ENCODE data around the gene METTL15.
"Not testable (repeated sequence)": the region's sequence is repeated elsewhere in the genome, so short reads cannot be mapped to it uniquely, and the experiment has no call there.

METTL15 gene

DNA sequence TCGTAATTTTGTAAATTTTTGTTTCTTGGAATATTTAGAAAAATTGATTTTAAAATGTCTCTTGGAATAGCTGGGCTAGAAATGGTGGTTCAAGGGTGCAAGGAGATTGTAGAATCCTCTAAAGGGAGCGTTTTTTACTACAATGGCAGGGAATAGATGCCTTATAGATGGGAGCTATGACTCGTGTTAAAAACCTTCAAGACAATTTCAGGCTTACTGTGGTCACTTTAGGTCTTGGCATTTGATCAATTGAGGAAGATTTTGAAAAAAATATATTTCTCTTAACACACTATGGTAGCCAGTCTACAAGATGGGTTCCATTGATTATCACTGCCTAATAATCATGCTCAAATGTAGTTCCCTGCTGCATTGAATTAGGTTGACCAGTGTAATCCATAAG is 25.0 kb downstream of the METTL15 start:
- no peak overlapping the region for H3K4me3 ChIP-seq (replicated peaks; ENCODE audit: low read depth, low read length)
- DNase-seq (ENCODE audit: low read depth) = peak; percentile 16
- no peak for TF ChIP-seq CTCF (IDR thresholded peaks at IDR 0.05; ENCODE audit: low read length, missing control alignments)

- DNase-seq (ENCODE audit: low read depth); H3K4me3 ChIP-seq (replicated peaks; ENCODE audit: low read depth, low read length): not testable (repeated sequence)
Observed at GRCh38 chr11:28136157-28136556, 28.0 kb downstream of the METTL15 start.

DNA sequence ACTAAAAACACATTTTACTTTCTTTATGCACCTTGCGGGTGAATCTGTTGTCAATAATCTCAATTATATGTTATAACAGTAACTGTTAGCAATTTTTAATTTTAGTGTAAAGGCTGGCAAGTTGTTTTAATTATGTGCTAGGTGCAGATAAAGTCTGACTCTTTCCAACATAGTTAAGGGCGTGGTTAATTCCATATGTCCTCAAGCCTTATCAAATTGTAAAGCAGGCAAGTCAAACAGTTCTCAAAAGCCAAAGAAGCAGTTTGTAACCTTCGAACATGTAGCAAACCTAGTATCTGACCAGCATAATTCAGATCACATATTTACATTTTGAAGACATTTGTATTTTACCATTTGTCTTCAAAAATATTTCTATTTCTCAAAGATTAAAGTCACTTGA is 29.2 kb downstream of the METTL15 start:
- TF ChIP-seq CTCF (IDR thresholded peaks at IDR 0.05; ENCODE audit: low read length, missing control alignments) = no peak
- H3K4me3 ChIP-seq (replicated peaks; ENCODE audit: low read depth, low read length) = no peak overlapping the region
- DNase-seq (ENCODE audit: low read depth) = no peak

DNA sequence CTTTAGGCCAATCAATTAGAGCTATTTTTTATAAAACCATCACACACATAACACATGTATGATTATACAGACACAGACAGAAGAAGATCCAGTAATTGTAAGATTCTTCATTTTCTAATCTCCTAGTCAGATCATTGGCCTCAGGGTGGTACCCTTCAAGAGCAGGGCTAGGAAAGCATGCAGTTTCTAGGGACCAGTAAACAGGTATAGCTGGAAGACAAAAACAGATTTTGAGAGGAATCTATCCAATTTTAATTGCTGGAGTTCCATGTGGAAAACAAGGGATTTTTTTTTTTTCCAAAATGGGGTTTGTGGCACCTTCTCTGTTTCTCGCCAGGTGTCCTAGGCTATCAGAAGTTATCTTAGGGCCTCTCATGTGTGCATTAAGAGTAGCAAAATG is 29.6 kb downstream of the METTL15 start:
- H3K4me3 ChIP-seq (replicated peaks; ENCODE audit: low read depth, low read length) = no peak overlapping the region
- TF ChIP-seq CTCF (IDR thresholded peaks at IDR 0.05; ENCODE audit: low read length, missing control alignments) = no peak
- no peak for DNase-seq (ENCODE audit: low read depth)

- TF ChIP-seq CTCF (IDR thresholded peaks at IDR 0.05; ENCODE audit: low read length, missing control alignments) = no peak
- no peak for DNase-seq (ENCODE audit: low read depth)
- no peak overlapping the region for H3K4me3 ChIP-seq (replicated peaks; ENCODE audit: low read depth, low read length)
Observed at GRCh38 chr11:28139841-28140415, 31.7 kb downstream of the METTL15 start.

DNA sequence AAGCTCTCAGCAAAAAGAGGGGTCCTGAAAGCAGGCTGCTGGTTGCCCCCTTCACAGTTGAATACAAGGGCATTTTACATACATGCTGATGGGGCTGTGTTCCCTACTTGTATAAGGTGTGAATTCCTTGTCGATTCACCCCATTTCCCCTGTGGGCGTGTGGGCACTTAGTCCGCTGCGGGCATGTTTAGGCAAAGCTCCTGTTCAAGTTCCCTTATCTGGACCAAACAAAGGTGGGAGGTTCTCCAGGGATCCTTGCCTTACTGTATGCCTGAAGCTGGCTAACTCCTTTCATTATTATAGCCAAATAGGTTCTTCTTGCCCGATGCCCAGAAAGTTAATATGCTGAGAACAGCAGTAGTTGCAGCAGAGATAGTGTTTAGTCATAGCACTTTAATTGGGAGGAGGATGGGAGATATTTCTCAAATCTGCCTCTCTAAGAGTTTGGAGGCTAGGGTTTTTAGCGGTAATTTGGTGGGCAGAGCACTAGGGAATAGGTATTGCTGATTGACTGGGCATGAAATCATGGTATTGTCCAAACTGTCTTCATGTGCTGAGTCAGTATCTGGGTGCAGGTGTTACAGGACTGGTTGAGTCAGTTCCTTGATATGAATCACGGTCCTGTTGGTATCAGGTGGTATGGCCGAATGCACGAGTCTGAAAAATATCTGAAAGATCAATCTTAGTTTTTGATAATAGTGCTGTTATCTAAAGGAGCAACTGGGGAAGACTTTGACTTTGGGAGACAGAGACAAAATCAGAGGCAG is 32.7 kb downstream of the METTL15 start:
- no peak for DNase-seq (ENCODE audit: low read depth)
- no peak overlapping the region for H3K4me3 ChIP-seq (replicated peaks; ENCODE audit: low read depth, low read length)
- no peak for TF ChIP-seq CTCF (IDR thresholded peaks at IDR 0.05; ENCODE audit: low read length, missing control alignments)

GRCh38 chr11:28142724-28143123 is 34.5 kb downstream of the METTL15 start:
- H3K4me3 ChIP-seq (replicated peaks; ENCODE audit: low read depth, low read length) = no peak overlapping the region
- no peak for TF ChIP-seq CTCF (IDR thresholded peaks at IDR 0.05; ENCODE audit: low read length, missing control alignments)
- DNase-seq (ENCODE audit: low read depth) = no peak

Measured in fibroblast of pulmonary artery (primary cell).